GM21529 (cell line): Measurements from ENCODE around the gene BOLL.
A peak's percentile ranks its signal among the peaks of the same experiment; 100 is the strongest.
"Not testable (repeated sequence)": the region's sequence is repeated elsewhere in the genome, so short reads cannot be mapped to it uniquely, and the experiment has no call there.

Experiments used
- ATAC-seq: cut with Tn5 transposase; IDR thresholded peaks from one replicate; pipeline ENCODE4 v1.9.1; 2021; ENCODE audit not compliant: unreplicated experiment

Gene BOLL

GRCh38 chr2:197798187-197798586 lies 13.1 kb upstream of the BOLL start:
- ATAC-seq = no peak

- no peak for ATAC-seq
These were observed 10.2 kb upstream of the BOLL start for GRCh38 chr2:197795277-197795676.

- no peak for ATAC-seq
These were observed 8.3 kb upstream of the BOLL start for GRCh38 chr2:197793456-197793855.

- peak; percentile 56 for ATAC-seq
These were observed 1.1 kb upstream of the BOLL start for GRCh38 chr2:197786010-197786877.

GRCh38 chr2:197782126-197782525 lies 3.0 kb downstream of the BOLL start:
- no peak for ATAC-seq

- ATAC-seq = no peak
These were observed 5.9 kb downstream of the BOLL start for GRCh38 chr2:197779261-197779660.

- ATAC-seq = no peak
These were observed 7.2 kb downstream of the BOLL start for GRCh38 chr2:197777823-197778407.

- no peak for ATAC-seq
These were observed 24.8 kb downstream of the BOLL start for GRCh38 chr2:197760293-197760657.

- ATAC-seq = no peak
These were observed 25.4 kb downstream of the BOLL start for GRCh38 chr2:197759625-197760292.

GRCh38 chr2:197759013-197759412 lies 26.1 kb downstream of the BOLL start:
- ATAC-seq = no peak

GRCh38 chr2:197740200-197740599 lies 44.9 kb downstream of the BOLL start:
- ATAC-seq = no peak

- not testable (repeated sequence) for ATAC-seq
These were observed 56.3 kb downstream of the BOLL start for GRCh38 chr2:197728555-197729544.

GRCh38 chr2:197727011-197727410 lies 58.1 kb downstream of the BOLL start:
- no peak for ATAC-seq

- no peak for ATAC-seq
These were observed 67.3 kb downstream of the BOLL start for GRCh38 chr2:197717863-197718262.

- ATAC-seq = no peak
These were observed 71.8 kb downstream of the BOLL start for GRCh38 chr2:197713271-197713670.

GRCh38 chr2:197711578-197711977 lies 73.5 kb downstream of the BOLL start:
- no peak for ATAC-seq

- ATAC-seq = peak; percentile 77
These were observed 74.6 kb downstream of the BOLL start for GRCh38 chr2:197710424-197711042.

- not testable (repeated sequence) for ATAC-seq
These were observed 76.0 kb downstream of the BOLL start for GRCh38 chr2:197709140-197709539.

- no peak for ATAC-seq
These were observed 76.8 kb downstream of the BOLL start for GRCh38 chr2:197708331-197708730.
